Neuron (in vitro differentiated cells): ENCODE results near the gene RHEBL1.

Experiments
- H2AFZ ChIP-seq: one replicate; pipeline ENCODE4 v1.6.1; 2013; ENCODE audit warnings: low read depth, mild to moderate bottlenecking, inconsistent platforms, low read length, moderate library complexity
- H3K27me3 ChIP-seq: one replicate; pipeline ENCODE4 v1.6.1; 2013; ENCODE audit warnings: low read length; ENCODE audit not compliant: insufficient read depth
- H3K36me3 ChIP-seq: one replicate; pipeline ENCODE4 v1.6.1; 2013; ENCODE audit warnings: low read length; ENCODE audit not compliant: insufficient read depth
- H3K4me1 ChIP-seq: one replicate; pipeline ENCODE4 v1.6.1; 2013; ENCODE audit warnings: low read length; ENCODE audit not compliant: insufficient read depth
- H3K4me3 ChIP-seq: 2 replicates; pipeline ENCODE4 v1.5.1; 2013; ENCODE audit warnings: mild to moderate bottlenecking, low read length, moderate library complexity
- H3K9me3 ChIP-seq: one replicate; pipeline ENCODE4 v1.6.1; 2013; ENCODE audit warnings: low read length

The RHEBL1 gene

GRCh38 chr12:49043856-49044258, 25.9 kb downstream of the RHEBL1 start:
- peaks cover 91% of the 10 kb centered on the region for H3K36me3 ChIP-seq

DNA sequence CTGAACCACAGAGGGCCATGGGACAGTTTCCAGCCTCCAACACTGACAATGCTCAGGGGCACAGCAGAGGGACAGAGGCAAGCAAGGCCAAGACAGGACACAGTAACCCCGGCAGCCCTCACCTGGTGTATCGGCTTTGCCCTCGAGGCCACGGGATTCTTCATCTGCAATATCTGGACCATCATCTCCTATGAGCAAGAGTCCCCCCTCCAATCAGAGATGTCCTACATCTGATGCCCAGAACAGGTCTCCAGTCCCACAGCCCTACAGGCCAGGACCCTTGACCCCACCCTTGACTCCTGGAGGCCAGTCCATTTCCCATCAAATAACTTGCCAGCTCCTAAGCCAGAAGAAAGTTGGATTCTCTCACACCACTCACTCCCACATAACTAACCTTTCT, 26.5 kb downstream of the RHEBL1 start:
- Histone ChIP-seq H3K27me3 (no peaks in the 10 kb centered on the region), H3K9me3 (no peaks in the 10 kb centered on the region), H2AFZ (no peak overlapping the region), H3K4me3 (no peak overlapping the region), H3K4me1 (no peaks in the 10 kb centered on the region), H3K36me3 (peaks cover 91% of the 10 kb centered on the region)

More at GRCh38 chr12:49043856-49044258, 25.9 kb downstream of the RHEBL1 start:
- H3K4me3 ChIP-seq = no peak overlapping the region
- H2AFZ ChIP-seq = no peak overlapping the region
- no peaks in the 10 kb centered on the region for H3K9me3 ChIP-seq
- no peaks in the 10 kb centered on the region for H3K4me1 ChIP-seq
- H3K27me3 ChIP-seq = no peaks in the 10 kb centered on the region

- H3K9me3 ChIP-seq = no peaks in the 10 kb centered on the region
- H3K27me3 ChIP-seq = no peaks in the 10 kb centered on the region
- peaks cover 92% of the 10 kb centered on the region for H3K36me3 ChIP-seq
- no peaks in the 10 kb centered on the region for H3K4me1 ChIP-seq
- no peak overlapping the region for H2AFZ ChIP-seq
- no peak overlapping the region for H3K4me3 ChIP-seq
Observed at GRCh38 chr12:49041881-49042484, 27.8 kb downstream of the RHEBL1 start.

- Histone ChIP-seq H3K27me3 (no peaks in the 10 kb centered on the region), H3K4me1 (no peaks in the 10 kb centered on the region), H3K36me3 (peaks cover 92% of the 10 kb centered on the region), H3K9me3 (no peaks in the 10 kb centered on the region), H2AFZ (no peak overlapping the region), H3K4me3 (no peak overlapping the region)
Observed at GRCh38 chr12:49041036-49041880, 28.5 kb downstream of the RHEBL1 start.

DNA sequence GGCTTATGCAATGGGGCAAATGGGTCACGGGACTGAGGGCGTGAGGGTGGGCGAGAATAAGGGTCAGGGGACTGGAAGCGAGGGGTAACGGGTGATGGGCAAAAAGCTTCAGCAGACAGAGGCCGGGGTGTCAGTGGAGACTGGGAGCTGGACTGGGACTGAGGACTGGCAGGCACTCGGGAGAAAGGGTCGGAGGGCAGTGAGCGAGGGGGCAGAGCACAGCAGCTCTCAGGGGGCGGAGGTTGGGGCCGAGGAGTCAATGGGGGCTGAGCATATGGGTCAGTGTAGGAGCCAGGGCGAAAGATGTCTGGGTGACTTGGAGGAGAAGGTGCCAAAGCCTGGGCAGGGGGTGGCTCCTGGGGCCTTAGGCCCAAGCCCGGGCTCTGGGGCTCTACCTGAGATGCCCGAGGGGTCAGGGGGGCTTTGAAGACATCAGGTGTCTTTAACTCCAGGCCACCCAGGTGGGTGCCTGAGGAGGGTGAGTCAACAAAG, 29.4 kb downstream of the RHEBL1 start:
- Histone ChIP-seq H3K36me3 (peaks cover 89% of the 10 kb centered on the region), H3K9me3 (no peaks in the 10 kb centered on the region), H3K4me3 (no peak overlapping the region)

GRCh38 chr12:49039421-49040363, 30.1 kb downstream of the RHEBL1 start:
- Histone ChIP-seq H3K9me3 (no peaks in the 10 kb centered on the region), H3K4me3 (no peak overlapping the region), H3K4me1 (no peaks in the 10 kb centered on the region), H3K27me3 (no peaks in the 10 kb centered on the region), H2AFZ (no peak overlapping the region), H3K36me3 (peaks cover 90% of the 10 kb centered on the region)

More for the DNA sequence above, 29.4 kb downstream of the RHEBL1 start:
- Histone ChIP-seq H3K27me3 (no peaks in the 10 kb centered on the region), H3K4me1 (no peaks in the 10 kb centered on the region), H2AFZ (no peak overlapping the region)

DNA sequence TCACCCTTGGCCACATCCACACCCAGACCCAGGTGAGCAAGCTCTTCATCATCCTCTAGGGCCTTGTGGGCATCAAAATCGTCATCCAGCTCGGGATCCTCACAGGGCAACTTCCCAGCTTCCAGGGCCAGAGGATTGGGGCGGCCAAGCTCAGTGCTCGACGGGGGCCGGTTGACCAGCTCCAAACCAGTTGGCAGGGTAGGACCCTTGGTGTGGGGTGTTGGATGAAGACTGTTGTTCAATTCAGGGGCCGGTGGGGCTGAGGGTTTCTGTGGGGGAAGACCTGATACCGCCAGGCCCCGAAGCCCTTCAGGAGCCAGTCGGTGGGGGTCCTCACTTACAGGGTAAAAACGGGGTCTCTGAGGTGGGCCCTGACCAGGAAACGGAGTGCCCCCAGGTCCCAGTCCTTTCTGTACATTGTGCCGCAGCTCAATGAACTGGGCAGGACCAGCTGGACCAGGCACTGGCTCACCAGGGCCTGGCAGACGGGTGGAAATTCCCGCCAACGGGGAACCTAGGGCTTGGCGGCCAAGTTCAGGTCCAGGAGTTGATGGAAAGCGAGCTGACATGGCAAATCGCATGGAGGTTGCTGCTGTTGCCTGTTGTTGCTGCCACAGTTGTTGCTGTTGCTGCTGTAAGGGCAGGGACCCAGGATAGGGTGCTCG, 31.4 kb downstream of the RHEBL1 start:
- Histone ChIP-seq H3K36me3 (peaks cover 90% of the 10 kb centered on the region), H3K4me1 (no peaks in the 10 kb centered on the region), H3K9me3 (no peaks in the 10 kb centered on the region), H2AFZ (no peak overlapping the region), H3K4me3 (no peak overlapping the region), H3K27me3 (no peaks in the 10 kb centered on the region)

DNA sequence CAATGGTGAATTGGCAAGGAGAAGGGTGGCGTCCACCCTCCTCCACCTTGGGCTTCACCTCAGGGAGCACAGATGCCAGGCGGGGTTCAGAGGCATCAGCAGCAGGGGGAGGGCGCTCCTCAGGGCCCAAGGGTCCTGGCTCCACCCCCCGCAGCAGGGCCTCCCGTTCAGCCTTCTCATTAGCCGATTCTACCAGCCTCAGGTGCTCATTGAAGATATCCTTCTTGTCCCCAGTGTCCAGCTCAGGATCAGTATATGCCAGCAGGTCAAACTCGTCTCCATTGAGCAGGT, 31.9 kb downstream of the RHEBL1 start:
- Histone ChIP-seq H3K9me3 (no peaks in the 10 kb centered on the region), H3K36me3 (peaks cover 90% of the 10 kb centered on the region), H2AFZ (no peak overlapping the region), H3K4me3 (no peak overlapping the region), H3K4me1 (no peaks in the 10 kb centered on the region), H3K27me3 (no peaks in the 10 kb centered on the region)

DNA sequence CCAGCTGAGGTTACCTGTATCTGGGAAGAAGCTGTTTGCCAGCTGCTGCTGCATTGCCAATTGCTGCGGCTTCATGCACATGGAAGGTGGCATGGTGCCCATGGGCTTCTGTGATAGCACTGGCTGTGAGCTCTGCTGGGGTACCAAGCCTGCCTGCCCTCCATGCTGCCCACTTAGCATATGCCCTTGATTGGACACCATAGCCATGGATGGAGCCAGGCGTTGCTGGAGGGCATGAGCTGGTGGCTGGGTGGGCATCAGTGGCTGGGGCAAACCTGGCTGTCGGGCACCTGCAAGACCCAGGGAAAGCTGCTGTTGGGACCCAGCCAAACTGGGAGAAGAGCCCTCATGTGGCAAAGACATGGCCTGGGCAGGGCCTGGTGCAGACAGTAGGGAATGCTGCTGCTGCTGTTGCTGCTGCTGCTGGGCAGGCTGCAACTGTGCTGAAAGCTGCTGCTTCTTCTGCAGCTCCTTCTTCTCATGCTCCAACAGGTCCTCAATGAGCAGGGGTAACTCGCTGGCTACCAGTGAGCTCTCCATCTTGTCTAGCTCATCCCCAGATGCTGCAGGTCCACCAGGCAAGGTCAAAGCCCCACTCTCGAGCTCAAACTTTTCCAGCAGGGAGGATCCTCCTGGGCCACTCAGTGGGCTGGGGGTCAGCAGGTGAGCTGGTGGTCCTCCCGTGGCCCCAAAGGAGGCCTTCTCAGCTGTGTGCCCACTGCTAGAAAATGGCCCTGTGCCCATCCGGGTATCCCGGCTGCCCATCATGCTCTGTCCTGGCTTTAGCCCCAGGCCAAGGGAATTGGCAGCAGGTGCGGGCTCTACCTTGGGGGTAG, 32.5 kb downstream of the RHEBL1 start:
- H3K4me3 ChIP-seq = no peak overlapping the region
- no peaks in the 10 kb centered on the region for H3K4me1 ChIP-seq
- peaks cover 90% of the 10 kb centered on the region for H3K36me3 ChIP-seq
- H2AFZ ChIP-seq = no peak overlapping the region
- no peaks in the 10 kb centered on the region for H3K27me3 ChIP-seq
- no peaks in the 10 kb centered on the region for H3K9me3 ChIP-seq

DNA sequence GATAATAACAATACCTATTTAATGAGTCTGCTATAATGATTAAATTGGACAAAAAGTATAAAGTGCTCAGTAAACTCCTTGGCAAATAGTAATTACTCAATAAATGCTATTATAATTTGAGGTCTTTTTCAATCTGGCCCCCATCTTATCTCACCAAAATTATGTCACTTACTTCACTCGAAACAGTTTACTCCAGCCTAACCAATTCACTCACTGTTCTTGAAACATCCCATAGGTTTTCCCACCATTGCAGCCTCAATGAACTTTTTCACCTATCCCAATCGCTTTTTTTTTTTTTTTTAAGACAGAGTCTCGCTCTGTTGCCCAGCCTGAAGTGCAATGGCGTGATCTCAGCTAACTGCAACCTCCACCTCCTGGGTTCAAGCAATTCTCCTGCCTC, 33.8 kb downstream of the RHEBL1 start:
- Histone ChIP-seq H3K27me3 (no peaks in the 10 kb centered on the region), H3K4me1 (no peaks in the 10 kb centered on the region), H3K4me3 (no peak overlapping the region), H3K9me3 (no peaks in the 10 kb centered on the region), H2AFZ (no peak overlapping the region), H3K36me3 (peaks cover 90% of the 10 kb centered on the region)

DNA sequence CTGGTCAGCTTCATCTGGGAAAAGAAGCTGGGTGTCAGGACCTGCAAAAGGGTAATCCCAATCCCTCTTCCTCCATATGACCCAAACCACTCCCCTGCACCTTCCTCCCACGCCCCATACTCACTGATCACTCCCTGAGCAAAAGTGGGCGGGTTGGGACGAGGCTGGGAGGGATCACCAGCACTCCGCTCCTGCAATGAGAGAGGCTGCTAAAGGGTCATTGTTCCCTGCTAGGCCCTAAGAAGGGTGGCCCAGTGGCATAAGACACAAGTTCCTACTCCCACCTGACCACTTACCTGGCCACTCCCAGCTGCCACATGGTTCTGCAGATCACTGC, 35.5 kb downstream of the RHEBL1 start:
- H3K27me3 ChIP-seq = no peaks in the 10 kb centered on the region
- peaks cover 94% of the 10 kb centered on the region for H3K36me3 ChIP-seq
- H3K4me3 ChIP-seq = no peak overlapping the region
- H3K4me1 ChIP-seq = no peaks in the 10 kb centered on the region
- H2AFZ ChIP-seq = no peak overlapping the region
- no peaks in the 10 kb centered on the region for H3K9me3 ChIP-seq

DNA sequence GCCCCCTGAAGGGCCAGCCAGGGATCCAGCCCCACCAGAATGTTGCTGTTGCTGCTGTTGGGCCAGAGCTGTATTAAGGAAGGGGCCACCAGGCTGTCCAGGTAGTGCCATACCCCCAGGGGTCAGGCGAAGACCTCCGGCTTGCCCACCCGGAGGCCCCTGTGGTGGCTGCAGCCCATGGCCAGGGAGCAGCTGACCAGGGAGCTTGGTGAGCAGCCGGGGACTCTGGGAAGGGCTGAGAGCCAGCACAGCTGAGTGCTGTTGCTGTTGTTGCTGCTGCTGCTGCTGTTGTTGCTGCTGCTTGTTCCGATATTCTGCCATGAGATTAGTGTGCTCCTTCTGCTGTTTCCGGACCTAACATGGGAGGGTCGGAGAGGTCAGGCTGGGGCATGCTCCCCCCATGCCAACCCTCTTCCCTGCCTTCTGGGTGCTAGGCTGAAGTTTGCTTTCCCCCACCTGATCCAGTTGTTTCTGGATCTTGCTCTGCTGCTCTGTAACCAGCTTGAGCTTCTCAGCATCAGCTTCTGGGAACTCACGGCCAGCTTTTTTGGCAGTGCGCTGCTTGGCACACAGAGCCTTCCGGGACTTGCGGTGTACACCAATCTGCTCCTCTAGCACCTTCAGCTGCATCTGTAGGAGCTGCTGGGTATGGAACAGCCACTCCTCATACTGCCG, 36.0 kb downstream of the RHEBL1 start:
- Histone ChIP-seq H3K9me3 (no peaks in the 10 kb centered on the region), H3K36me3 (peaks cover 94% of the 10 kb centered on the region), H3K4me1 (no peaks in the 10 kb centered on the region), H3K27me3 (no peaks in the 10 kb centered on the region), H2AFZ (no peak overlapping the region), H3K4me3 (no peak overlapping the region)
